HG02981 (cell line): ENCODE data around the gene FCHSD2.
"Not testable (repeated sequence)": the region's sequence is repeated elsewhere in the genome, so short reads cannot be mapped to it uniquely, and the experiment has no call there.

Experiments used
- ATAC-seq: cut with Tn5 transposase; IDR thresholded peaks from one replicate; pipeline ENCODE4 v1.9.1; 2021; ENCODE audit warnings: mild to moderate bottlenecking, moderate library complexity; ENCODE audit not compliant: unreplicated experiment

FCHSD2 gene

GRCh38 chr11:72940417-72940816, 201.7 kb downstream of the FCHSD2 start:
- ATAC-seq, result no peak

- no peak for ATAC-seq
Measured at GRCh38 chr11:72939031-72939430, 203.1 kb downstream of the FCHSD2 start.

GRCh38 chr11:72937439-72937838, 204.7 kb downstream of the FCHSD2 start:
- no peak for ATAC-seq

- no peak for ATAC-seq
Measured at GRCh38 chr11:72935700-72936099, 206.4 kb downstream of the FCHSD2 start.

GRCh38 chr11:72932132-72932570, 210.0 kb downstream of the FCHSD2 start:
- no peak for ATAC-seq

- ATAC-seq, result no peak
Measured at GRCh38 chr11:72930008-72930407, 212.1 kb downstream of the FCHSD2 start.

- no peak for ATAC-seq
Measured at GRCh38 chr11:72929256-72929655, 212.9 kb downstream of the FCHSD2 start.

- no peak for ATAC-seq
Measured at GRCh38 chr11:72927380-72927779, 214.7 kb downstream of the FCHSD2 start.

- ATAC-seq, result no peak
Measured at GRCh38 chr11:72926076-72926475, 216.0 kb downstream of the FCHSD2 start.

- no peak for ATAC-seq
Measured at GRCh38 chr11:72925656-72926055, 216.5 kb downstream of the FCHSD2 start.

GRCh38 chr11:72924568-72925190, 217.4 kb downstream of the FCHSD2 start:
- no peak for ATAC-seq

GRCh38 chr11:72921028-72921716, 220.9 kb downstream of the FCHSD2 start:
- no peak for ATAC-seq

GRCh38 chr11:72920001-72920400, 222.1 kb downstream of the FCHSD2 start:
- ATAC-seq, result no peak

- no peak for ATAC-seq
Measured at GRCh38 chr11:72918851-72919250, 223.3 kb downstream of the FCHSD2 start.

- no peak for ATAC-seq
Measured at GRCh38 chr11:72912253-72912652, 229.9 kb downstream of the FCHSD2 start.

GRCh38 chr11:72909558-72910388, 232.3 kb downstream of the FCHSD2 start:
- ATAC-seq, result not testable (repeated sequence)

- ATAC-seq, result no peak
Measured at GRCh38 chr11:72908032-72908676, 234.0 kb downstream of the FCHSD2 start.

GRCh38 chr11:72904016-72904415, 238.1 kb downstream of the FCHSD2 start:
- no peak for ATAC-seq

GRCh38 chr11:72901374-72901773, 240.7 kb downstream of the FCHSD2 start:
- no peak for ATAC-seq

- no peak for ATAC-seq
Measured at GRCh38 chr11:72900013-72900412, 242.1 kb downstream of the FCHSD2 start.

- ATAC-seq, result no peak
Measured at GRCh38 chr11:72899238-72899637, 242.9 kb downstream of the FCHSD2 start.
